GM18861 (cell line): ENCODE data around the gene SLC7A10.

Experiments
- ATAC-seq: cut with Tn5 transposase; IDR thresholded peaks from one replicate; pipeline ENCODE4 v1.9.1; 2021; ENCODE audit not compliant: unreplicated experiment

Gene SLC7A10

DNA sequence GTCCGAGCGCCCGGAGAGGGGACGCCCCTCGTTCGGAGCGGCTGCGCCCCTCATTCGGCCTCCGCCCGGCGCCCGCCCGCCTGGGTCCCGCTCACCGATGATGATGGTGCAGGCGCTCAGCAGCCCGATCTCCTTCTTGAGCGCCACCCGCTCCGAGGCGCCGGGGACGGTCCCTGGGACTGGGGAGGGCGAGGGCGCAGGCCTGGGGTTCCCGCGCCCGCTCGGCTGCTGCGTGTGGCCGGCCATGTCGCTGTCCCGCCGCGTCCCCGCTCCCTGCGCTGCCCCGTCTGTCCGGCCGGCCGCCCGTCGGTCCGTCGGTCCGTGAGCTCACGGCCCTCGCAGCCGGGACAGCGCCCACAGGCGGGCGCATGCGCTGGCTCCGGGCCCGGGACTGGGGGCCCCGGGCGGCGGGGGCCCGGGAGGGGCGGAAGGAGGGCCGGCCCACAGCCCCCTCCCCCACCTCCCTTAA is at the start of gene SLC7A10:
SLC7A10 (minus strand) TSS at position 393 of the 469 bp plus-strand sequence; CDS start at position 246, 147 bp downstream.
- no peak for ATAC-seq

DNA sequence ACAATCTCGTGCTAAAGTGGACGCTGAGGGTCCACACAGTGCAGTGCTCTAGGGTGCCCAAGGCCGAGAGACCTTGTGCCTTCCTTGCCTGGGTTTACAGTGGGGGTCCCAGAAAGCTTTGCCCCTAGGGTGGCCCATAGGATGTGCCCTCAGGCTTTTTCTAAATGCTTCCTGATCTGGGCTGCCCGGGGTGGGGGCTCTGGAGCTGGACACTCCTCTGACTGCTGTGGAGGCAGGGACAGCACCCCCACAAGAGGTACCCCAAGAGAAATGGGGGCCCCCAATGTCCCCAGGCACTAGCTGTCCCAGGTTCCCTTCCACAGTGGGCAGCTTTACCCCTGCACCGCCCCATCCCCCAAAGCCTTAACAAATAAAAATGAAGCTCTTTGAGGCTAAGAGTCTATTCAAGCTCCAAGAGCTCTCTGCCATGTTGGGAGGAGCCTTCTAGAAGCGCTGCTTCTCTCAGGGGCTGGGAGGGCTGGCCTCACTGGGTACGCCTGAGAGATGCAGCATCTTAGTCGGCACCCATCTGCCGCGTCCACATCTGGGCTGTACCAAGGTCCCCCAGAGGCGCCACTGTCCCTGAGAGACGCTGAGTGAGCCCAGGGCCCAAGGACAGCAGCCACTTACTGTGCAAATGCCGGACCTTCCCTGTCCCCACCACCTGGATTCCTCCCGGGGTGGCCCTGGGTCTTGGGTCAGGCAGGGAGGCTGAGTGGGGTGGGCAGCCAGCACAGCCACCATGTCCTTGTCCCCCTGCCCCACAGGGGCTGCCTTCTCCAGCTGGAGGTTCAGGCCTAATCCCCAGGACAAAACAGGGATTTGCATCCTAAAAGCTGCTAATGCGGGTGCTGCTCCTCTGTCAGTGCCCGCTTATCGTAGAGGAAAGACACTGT is 49.3 kb upstream of the SLC7A10 start:
- no peak for ATAC-seq

DNA sequence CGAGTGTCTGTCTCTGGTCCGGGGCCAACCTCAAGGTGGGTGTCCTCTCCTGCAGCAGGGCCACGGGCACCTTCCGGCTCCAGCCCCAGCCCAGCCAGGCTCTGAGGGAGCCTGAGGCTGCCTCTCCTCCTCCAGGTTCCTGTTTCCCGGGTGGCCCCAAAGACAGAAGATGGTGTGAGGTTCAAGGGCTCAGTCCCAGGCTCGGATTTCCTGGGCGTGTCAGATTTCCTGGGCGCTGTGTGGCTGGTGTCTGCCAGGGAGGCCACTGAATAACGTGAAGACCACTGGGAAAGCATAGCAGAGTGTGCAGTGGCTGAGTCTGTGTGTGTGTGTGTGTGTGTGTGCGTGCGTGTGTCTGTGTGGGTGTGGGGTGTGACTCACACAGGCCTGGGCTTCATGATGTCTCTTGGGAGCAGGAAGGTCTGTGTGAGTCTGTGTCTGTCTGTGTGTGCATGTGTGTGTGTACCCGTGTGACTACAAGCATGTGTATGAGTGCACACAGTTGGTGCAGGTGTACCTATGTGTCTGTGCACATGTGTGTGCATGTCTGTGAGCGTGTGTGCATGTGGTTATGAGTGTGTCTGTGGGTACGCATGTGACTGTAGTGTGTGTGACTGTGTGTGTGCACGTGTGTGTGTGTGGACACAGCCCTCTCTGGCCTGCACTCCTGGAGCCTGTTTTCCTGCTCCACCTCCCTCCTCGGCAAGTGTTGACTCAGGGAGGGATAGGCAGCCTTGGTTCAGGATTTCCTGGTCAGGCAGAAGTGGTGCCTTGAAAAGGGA is 48.4 kb upstream of the SLC7A10 start:
- no peak for ATAC-seq

DNA sequence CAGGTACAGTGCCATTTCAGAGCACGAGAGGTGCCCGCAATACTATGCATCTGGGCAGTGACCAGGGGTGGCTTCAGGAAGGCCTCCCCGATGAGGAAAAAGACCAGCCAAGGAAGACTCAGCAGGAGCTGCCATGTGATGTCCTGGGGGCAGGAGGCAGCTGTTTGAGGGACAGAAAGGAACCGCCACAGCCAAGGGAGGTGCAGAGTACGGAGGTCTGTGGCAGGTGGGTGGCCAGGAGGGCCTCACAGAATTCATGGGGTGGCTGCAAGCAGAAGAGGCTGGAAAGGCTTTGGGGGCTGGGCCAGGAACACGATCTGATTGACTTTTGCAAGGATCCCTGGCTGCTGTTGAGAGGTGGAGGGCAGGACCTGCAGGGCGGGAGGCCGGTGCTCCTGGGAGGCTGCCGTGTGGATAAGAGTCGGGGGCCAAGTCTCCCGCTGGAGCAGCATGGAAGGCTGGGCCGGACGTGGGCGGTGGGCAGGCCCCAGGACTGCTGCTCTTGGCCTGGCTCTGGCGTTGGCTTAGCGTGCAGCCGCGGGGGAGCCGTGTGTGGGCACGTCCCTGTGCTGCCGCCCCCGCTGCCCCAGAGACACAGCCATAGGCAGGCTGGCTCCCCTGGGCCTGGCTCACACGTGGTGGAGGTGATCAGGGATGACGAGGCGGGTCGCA is 47.6 kb upstream of the SLC7A10 start:
- no peak for ATAC-seq

DNA sequence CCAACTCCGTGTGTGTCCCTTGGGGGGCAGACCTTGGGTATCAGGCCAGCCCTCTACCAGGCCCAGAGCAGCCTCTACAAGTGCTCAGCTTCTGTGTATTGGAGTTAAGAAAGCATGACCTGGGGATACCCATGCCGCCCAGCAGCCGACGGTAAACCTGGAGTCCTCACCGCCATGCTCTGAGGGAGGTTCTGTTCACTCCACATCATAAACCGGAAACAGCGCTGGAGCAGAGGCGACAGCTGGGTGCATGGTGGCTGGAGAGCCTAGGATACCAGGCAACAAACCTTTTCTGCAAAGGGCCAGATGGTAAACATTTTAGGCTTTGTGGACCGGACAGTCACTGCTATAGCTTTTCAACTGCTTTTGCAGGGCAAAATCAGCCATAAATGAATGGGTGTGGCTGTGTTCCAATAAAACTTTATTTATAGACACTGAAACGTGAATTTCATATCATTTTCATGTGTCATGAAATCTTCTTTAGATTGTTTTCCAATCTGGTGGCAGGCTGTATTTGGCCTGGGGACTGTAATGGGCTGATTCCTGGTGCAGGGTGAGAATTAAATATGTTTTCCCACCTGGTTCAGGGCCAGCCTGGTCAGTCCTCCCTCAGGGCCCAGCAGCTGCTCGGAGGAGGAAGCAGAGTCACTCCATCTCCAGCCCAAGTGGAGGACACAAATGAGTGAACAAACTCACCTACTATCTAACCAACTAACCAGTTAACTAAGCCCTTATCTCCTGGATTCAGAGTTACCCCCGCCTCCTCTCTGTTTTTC is 45.8 kb upstream of the SLC7A10 start:
- ATAC-seq = no peak

DNA sequence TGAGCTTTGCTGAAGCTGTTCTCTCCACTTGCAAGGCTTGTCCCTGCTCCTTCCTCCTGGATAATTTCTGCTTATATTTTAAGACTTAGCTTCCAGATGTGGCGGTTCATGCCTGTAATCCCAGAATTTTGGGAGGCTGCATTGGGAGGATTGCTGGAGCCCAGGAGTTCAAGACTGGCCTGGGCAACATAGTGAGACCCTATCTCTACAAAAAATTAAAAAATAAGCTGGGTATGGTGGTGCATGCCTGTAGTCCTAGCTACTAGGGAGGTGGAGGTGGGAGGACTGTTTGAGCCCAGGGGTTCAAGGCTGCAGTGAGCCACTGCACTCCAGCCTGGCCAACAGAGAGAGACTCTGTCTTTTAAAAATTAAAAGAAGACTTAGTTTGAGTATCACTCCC is 45.1 kb upstream of the SLC7A10 start:
- ATAC-seq = no peak

DNA sequence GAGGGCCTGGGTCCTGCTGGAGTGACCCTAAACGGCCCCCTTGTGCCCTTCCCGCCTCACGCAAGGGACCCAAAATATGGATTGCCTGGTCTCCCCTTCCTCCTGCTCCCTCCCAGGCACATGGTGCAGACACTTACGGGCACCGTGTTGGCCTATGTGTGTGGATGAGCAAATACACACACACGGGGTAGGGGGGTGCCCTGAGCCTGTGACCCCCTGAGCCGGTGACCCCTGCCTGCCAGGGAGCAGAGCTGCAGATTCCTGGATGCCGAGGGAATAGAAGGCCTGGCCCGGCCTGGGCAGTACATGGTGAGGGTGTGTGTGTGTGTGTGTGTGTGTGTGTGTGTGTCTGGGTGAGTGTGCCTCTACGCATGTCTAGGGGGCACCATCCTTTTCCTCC is 43.4 kb upstream of the SLC7A10 start:
- ATAC-seq = no peak

DNA sequence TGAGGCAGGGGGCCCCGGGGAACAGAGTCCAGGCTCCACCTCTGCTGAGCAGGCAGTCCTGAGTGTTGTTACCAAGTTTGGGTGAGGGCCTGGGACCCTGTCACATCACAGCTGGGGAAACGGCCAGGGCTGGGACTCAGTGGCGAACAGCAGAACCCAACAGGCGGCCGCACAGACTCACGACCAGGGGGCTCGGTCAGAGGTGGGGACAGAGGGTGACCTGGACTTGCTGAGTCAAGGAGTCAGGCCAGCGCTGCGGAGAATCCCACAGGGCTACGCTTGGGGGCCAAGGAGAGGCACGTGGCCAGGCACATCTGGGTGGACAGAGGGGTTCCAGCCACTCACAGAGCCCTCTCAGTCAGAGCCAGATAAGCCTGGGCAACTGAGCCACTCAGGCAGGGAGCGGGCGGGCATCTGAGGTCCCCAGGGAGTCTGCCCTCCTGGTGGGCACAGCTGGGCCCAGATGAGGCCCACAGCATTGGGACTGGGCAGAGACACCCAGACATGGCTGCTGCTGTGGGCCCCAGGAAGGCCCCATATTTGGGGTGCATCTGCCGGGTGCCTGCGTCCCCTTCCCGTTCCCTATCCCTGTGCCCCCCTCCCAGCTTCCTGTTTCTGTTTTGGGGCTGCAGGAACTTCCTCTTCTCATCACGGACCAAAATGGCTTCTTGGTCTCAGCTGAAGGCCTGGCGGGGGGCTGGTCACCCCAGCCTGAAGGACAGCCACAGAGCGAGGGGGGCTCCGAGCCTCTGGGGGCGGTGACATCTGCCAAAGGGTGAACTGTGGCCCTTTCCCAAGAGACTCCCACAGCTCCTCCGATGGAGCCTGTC is 42.7 kb upstream of the SLC7A10 start:
- no peak for ATAC-seq

DNA sequence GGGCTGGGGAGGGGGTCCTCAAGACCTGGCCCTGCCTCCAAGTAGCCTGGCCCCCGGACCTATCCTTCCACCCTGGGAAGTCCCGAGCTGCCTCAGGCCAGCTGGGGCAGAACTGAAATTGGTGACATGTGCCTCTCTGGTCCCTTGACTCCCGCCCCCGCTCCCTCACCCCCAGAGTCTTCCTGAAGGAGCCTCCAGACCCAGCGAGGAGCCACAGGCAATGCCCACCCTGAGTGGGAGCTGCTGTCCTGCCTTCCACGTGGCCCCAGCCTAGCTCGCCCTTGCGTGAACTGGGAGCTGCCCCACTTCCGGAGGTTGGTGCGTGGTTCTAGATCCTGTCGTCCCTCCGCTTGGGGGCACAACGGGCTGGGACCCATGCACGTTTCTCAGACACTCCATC is 42.1 kb upstream of the SLC7A10 start:
- ATAC-seq = no peak

DNA sequence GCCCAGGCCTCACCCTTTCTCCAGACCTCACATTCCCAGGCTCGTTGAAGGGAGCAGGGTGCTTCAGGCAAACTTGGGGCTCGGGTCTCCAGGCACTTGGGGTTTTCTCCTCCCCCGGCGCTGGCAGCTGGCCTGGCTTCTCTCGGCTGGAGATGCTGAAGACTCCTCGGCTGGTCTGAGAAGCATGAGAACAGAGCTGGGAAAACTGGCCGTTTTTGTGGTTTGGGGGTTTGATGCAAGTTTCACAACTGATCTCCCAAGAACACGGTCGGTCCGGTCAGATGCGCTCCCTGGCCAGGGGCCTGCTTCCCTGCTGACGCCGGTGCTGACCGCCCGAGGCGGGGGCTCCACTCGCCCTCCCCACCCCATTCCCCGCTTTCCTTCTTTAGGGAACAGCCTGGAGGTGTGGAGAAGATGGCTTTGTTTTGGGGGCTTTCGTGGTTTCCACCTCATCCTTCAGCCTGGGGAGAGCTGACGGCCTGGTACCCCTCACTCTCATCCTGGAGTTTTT is 41.4 kb upstream of the SLC7A10 start:
- no peak for ATAC-seq

DNA sequence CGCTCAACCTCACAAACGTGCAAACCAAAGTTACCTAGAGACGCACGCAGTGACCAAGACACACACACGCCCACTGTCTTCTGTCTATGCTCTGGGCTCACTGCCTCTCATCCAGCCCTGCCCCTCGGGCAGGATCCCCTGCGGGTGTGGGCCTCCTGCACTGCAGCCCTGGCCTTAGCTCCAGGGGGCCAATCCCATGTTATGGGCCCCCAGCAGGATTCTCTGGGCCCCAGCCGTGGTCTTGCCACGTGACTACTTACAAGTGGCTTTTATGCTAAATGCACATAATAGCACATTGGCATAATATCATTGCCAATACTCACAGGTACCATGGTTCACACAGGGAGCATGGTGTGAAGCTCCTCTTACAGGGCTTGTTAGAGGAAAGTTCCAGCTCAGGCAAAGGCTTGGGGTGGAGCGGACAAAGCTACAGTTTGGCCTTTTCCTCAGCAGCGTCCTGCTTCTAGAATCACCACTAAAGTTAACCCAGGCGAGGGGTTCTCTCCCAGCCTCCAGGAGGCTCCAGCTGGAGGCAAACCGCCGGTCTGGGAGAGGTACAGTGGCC is 39.3 kb upstream of the SLC7A10 start:
- ATAC-seq = no peak

DNA sequence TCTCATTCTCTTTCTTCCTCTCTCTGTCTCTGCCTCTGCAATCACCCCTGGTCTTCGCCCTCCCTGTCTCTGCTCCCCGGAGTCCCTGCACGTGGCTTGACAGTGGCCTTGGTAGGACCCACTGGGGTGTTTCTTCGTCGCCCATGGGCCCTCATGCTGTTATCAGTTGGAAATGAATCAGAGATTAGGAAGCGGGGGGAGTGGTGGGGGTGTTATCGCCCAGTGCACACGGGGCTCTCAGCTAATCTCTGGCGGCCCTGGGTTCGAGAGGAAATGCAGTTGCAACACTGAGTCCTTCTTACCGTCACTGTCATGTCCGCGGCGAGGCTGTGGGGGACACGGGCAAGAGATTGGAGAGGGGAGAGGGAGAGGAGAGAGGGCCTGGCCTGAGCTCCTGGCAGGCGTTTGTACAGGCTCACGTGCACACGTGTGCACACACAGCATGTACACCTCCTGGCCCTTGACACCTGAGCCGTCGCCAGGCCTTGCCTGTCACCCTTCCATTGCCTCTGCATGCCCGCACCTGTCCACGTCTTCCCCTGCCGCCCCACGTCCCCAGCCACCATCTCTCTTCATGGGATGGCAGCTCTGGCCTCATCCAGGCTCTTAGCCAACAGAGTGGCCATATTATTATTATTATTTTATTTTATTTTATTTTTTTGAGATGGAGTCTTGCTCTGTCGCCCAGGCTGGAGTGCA is 37.8 kb upstream of the SLC7A10 start:
- ATAC-seq = no peak

DNA sequence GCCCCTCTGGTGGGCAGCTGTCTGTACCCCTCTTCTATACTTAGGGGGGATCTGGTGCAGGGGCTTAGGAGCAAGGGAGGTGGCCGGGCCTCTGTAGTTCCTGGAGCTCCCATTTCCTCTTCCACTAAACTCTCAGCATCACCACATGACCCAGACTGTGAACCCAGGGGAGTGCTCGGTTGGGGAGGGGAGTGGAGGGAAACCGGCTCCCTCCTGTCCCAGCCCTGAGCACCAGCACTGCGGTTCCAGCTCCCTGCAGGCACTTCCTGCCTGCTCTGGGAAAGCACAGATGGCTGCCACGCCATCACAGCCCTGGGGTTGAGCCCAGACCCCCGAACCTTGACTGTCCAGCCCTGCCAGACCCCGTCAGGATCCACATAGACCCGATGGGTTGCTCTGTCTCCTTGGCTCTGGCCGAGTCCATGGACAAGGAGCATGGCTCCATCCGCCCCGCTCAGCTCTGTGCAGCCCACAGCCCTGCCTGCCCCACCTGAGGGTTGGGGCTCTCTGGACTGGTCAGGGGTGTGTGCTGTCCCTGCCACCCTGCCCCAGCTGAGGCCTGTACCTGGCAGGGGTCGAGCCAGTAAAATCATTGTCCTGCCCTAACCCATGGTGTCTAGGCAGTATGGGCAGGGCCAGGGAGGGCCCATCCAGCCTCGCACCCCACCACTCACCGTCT is 36.0 kb upstream of the SLC7A10 start:
- no peak for ATAC-seq

DNA sequence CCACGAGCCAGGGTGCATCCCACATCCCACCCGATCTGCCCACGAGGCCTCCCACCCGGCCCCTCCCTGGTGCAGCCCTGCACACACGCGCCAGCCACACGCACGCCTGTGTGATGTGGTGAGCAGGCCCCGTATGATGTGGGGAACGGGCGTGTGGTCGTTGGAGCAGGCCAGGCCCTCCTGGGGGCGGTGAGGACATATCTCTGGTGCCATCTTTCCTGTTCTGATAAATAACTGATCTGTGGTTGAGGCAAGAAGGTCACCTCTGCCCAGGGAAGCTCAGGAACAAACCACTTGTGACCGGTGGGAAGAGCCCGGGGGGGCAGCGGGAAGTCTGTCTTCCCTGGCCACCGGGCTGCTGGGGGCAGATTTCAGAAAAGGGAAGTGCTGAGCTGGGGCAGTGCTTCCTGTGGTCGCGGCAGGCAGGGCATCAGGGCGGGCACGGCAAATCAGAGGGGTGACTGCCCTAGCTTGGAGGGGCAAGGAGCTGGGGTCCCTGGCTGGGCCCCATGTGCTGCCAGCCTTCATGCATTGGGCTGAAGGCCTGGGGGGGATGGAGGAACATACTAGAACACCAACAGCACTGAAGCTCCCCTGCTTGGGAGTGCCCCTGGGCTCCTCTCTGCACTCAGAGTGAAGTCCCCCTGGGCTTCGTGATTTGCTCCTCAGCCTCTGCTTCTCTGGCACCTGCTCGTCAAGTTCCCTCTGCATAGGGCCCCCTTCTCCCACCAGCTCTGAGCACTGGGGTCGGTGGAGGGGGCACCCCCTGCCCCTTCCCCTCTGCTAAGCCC is 35.2 kb upstream of the SLC7A10 start:
- ATAC-seq = no peak

DNA sequence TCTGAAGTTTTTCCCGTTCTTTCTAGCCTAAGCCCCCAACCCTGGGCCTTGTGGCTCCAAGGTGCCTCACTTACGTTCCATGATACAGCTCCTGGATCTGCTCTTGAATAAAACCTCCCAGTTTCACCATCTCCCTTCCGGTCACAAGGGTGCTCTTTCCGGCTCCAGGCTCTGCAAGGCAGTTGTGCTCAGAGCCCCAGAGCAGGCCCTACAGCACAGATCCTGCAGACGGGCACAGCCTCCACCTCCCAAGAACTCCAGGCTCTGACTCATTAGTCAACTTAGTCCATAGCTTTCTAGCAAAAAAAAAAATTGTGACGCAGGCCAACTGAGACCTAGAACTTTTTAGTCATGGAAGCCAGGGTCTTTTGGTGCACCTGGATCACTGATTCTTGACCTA is 33.9 kb upstream of the SLC7A10 start:
- ATAC-seq = no peak

DNA sequence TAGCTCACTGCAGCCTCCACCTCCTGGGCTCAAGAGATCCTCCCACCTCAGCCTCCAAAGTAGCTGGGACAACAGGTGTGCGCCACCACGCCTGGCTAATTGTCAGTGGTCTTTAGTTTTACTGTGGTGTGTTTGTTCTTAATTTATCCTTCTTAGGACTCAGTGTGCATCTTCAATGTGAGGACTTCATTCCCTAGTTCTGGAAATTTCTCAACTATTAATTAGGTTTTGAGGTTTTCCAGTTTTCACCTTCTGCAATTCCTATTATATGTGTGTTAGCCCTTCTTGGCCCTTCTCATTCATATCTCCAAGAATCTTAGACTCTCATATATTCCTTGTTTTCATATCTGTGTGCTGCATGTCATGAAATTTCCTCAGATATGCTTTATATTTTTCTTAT is 32.2 kb upstream of the SLC7A10 start:
- ATAC-seq = no peak

DNA sequence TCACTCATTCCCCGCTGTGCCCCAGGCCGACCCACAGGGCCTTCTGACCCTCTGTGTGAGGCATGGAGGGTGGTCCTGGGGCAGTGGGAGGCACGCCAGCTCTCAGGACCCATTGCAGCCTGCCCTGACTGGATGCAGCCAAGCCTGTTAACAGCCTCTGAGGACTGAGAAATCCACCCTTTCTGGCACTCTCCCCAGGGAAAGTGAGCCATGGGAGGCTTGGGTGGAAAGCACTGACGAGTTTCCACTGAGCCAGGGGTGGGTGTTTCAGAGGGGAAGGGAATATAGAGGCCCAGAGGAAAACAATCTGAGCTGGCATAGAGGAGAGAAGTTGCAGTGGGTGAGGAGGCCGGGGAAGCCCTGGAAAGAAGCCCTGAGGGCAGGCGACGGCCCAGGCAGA is 30.6 kb upstream of the SLC7A10 start:
- ATAC-seq = no peak
